HG02571 (cell line): ENCODE data around the gene KRT73.

Experiments used
- ATAC-seq: cut with Tn5 transposase; IDR thresholded peaks from one replicate; pipeline ENCODE4 v1.9.1; 2021; ENCODE audit warnings: mild to moderate bottlenecking, moderate library complexity; ENCODE audit not compliant: unreplicated experiment

Gene KRT73

GRCh38 chr12:52618216-52618615 is at the start of gene KRT73:
TSS of gene KRT73 (minus strand) at chr12:52618559. CDS start at chr12:52618524, 35 bp downstream.
- no peak for ATAC-seq

GRCh38 chr12:52667931-52668330 is 49.6 kb upstream of the KRT73 start:
- ATAC-seq, result no peak

GRCh38 chr12:52667509-52667908 is 49.1 kb upstream of the KRT73 start:
- ATAC-seq, result no peak

- ATAC-seq, result no peak
Measured at GRCh38 chr12:52666471-52666870, 48.1 kb upstream of the KRT73 start.

- ATAC-seq, result no peak
Measured at GRCh38 chr12:52663420-52663819, 45.1 kb upstream of the KRT73 start.

- no peak for ATAC-seq
Measured at GRCh38 chr12:52662918-52663229, 44.5 kb upstream of the KRT73 start.

- ATAC-seq, result no peak
Measured at GRCh38 chr12:52662093-52662917, 43.9 kb upstream of the KRT73 start.

- no peak for ATAC-seq
Measured at GRCh38 chr12:52661668-52662067, 43.3 kb upstream of the KRT73 start.

GRCh38 chr12:52660934-52661499 is 42.7 kb upstream of the KRT73 start:
- ATAC-seq, result no peak

- no peak for ATAC-seq
Measured at GRCh38 chr12:52659951-52660350, 41.6 kb upstream of the KRT73 start.

- no peak for ATAC-seq
Measured at GRCh38 chr12:52659395-52659794, 41.0 kb upstream of the KRT73 start.

GRCh38 chr12:52658196-52658595 is 39.8 kb upstream of the KRT73 start:
- ATAC-seq, result no peak

GRCh38 chr12:52657250-52657902 is 39.0 kb upstream of the KRT73 start:
- ATAC-seq, result no peak

- no peak for ATAC-seq
Measured at GRCh38 chr12:52656616-52657015, 38.3 kb upstream of the KRT73 start.

- ATAC-seq, result no peak
Measured at GRCh38 chr12:52655720-52656124, 37.4 kb upstream of the KRT73 start.

GRCh38 chr12:52655251-52655650 is 36.9 kb upstream of the KRT73 start:
- no peak for ATAC-seq

GRCh38 chr12:52651726-52652261 is 33.4 kb upstream of the KRT73 start, which contains the start of gene KRT2:
TSS of gene KRT2 (minus strand) at chr12:52652211. CDS start at chr12:52652142, 69 bp downstream.
- no peak for ATAC-seq

- no peak for ATAC-seq
Measured at GRCh38 chr12:52650520-52651081, 32.2 kb upstream of the KRT73 start.

GRCh38 chr12:52649066-52649465 is 30.7 kb upstream of the KRT73 start:
- ATAC-seq, result no peak

GRCh38 chr12:52648012-52648550 is 29.7 kb upstream of the KRT73 start:
- no peak for ATAC-seq

GRCh38 chr12:52647601-52648000 is 29.2 kb upstream of the KRT73 start:
- ATAC-seq, result no peak
